Measurements from ENCODE around the gene MAD2L1BP. TPM values are rescaled to one million over a fixed set of nuclear protein-coding genes. Genes with fewer than 3 reads are reported as not detected.

Gene MAD2L1BP
- total and polyA plus RNA-seq, 2 of the 13 experiments (the other 11 are each of a cell fraction or from before 2014, with no cell fraction given): 54.2 to 55.5 TPM

DNA sequence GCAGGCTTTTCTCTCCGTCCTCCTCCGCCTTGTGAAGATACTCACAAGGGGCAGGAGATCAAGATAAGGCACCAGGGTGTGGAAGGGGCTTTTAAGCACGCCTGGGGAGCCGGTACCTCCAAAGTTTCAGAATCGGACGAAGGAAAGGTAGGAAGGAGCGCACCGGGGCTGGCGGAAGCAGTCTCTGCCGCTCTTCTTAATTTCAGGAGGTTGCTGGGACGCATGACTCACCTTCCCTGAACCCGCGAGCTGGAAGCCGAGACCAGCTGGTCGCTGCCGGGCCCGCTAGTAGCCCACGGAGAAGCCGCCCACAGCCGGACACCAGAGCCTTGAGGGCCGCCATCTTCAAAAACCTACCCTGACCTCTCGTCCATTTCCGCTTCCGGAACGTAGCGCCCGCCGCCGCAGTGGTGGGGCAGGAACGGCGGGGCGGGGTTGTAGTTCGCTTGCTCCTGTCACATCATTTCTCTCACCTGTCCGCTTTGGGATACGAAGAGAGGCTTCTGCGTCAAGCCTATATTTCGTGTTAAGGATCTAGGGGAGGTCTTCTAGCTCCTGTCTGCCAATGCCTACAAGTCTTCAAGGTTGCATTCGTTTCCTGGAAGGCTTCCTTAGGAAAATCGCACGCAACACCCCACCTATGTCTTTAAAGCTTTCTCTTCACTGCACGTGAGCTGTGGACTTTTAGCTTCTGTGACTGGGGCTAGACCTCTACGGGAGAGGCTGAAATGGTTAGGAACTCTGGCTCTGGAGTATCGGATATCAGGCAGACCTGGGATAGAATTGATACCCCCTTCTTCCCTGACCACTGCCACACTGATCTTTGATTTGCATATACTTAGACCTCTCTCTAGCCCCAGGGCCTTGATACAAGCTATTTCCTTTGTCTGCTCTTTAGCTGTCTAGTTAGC is 52.1 kb downstream of the MAD2L1BP start, which contains the start of gene MRPS18A (continued):
- TF ChIP-seq, protein P1, sequence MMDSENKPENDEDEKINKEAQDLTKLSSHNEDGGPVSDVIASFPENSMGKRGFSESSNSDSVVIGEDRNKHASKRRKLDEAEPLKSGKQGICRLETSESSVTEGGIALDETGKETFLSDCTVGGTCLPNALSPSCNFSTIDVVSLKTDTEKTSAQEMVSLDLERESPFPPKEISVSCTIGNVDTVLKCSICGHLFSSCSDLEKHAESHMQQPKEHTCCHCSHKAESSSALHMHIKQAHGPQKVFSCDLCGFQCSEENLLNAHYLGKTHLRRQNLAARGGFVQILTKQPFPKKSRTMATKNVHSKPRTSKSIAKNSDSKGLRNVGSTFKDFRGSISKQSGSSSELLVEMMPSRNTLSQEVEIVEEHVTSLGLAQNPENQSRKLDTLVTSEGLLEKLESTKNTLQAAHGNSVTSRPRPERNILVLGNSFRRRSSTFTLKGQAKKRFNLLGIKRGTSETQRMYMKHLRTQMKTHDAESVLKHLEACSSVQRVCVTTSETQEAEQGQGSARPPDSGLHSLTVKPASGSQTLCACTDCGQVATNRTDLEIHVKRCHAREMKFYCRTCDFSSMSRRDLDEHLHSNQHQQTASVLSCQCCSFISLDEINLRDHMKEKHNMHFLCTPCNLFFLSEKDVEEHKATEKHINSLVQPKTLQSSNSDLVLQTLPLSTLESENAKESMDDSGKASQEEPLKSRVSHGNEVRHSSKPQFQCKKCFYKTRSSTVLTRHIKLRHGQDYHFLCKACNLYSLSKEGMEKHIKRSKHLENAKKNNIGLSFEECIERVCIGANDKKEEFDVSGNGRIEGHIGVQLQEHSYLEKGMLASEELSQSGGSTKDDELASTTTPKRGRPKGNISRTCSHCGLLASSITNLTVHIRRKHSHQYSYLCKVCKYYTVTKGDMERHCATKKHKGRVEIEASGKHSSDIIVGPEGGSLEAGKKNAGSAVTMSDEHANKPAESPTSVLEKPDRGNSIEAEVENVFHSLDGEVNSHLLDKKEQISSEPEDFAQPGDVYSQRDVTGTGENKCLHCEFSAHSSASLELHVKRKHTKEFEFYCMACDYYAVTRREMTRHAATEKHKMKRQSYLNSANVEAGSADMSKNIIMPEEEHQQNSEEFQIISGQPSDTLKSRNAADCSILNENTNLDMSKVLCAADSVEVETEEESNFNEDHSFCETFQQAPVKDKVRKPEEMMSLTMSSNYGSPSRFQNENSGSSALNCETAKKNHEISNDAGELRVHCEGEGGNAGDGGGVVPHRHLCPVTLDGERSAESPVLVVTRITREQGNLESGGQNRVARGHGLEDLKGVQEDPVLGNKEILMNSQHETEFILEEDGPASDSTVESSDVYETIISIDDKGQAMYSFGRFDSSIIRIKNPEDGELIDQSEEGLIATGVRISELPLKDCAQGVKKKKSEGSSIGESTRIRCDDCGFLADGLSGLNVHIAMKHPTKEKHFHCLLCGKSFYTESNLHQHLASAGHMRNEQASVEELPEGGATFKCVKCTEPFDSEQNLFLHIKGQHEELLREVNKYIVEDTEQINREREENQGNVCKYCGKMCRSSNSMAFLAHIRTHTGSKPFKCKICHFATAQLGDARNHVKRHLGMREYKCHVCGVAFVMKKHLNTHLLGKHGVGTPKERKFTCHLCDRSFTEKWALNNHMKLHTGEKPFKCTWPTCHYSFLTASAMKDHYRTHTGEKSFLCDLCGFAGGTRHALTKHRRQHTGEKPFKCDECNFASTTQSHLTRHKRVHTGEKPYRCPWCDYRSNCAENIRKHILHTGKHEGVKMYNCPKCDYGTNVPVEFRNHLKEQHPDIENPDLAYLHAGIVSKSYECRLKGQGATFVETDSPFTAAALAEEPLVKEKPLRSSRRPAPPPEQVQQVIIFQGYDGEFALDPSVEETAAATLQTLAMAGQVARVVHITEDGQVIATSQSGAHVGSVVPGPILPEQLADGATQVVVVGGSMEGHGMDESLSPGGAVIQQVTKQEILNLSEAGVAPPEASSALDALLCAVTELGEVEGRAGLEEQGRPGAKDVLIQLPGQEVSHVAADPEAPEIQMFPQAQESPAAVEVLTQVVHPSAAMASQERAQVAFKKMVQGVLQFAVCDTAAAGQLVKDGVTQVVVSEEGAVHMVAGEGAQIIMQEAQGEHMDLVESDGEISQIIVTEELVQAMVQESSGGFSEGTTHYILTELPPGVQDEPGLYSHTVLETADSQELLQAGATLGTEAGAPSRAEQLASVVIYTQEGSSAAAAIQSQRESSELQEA (CRISPR knock-in tag; IDR thresholded peaks at IDR 0.05; ENCODE audit: not compliant biosample characterization): peak; percentile 73
- TF ChIP-seq, protein P2, sequence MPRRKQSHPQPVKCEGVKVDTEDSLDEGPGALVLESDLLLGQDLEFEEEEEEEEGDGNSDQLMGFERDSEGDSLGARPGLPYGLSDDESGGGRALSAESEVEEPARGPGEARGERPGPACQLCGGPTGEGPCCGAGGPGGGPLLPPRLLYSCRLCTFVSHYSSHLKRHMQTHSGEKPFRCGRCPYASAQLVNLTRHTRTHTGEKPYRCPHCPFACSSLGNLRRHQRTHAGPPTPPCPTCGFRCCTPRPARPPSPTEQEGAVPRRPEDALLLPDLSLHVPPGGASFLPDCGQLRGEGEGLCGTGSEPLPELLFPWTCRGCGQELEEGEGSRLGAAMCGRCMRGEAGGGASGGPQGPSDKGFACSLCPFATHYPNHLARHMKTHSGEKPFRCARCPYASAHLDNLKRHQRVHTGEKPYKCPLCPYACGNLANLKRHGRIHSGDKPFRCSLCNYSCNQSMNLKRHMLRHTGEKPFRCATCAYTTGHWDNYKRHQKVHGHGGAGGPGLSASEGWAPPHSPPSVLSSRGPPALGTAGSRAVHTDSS (CRISPR knock-in tag; conservative IDR thresholded peaks at IDR 0.05): no peak
- TF ChIP-seq KLF16 (CRISPR knock-in tag; IDR thresholded peaks at IDR 0.05): peak in 1 of 2 experiments; percentile 88; a peak in 2 of 4 replicates
- TF ChIP-seq NFE2L1 (CRISPR knock-in tag; IDR thresholded peaks at IDR 0.05; ENCODE audit: borderline replicate concordance): no peak
- TF ChIP-seq JUNB (CRISPR knock-in tag; IDR thresholded peaks at IDR 0.05; ENCODE audit: borderline replicate concordance): no peak
- no peak for TF ChIP-seq CC2D1A (CRISPR knock-in tag; IDR thresholded peaks at IDR 0.05)
- no peak for TF ChIP-seq KDM6A (CRISPR knock-in tag; IDR thresholded peaks at IDR 0.05; ENCODE audit: low read depth)
- TF ChIP-seq MEIS2 (CRISPR knock-in tag; IDR thresholded peaks at IDR 0.05): peak; percentile 44
- no peak for TF ChIP-seq NBN (conservative IDR thresholded peaks at IDR 0.05)
- TF ChIP-seq, protein P3, sequence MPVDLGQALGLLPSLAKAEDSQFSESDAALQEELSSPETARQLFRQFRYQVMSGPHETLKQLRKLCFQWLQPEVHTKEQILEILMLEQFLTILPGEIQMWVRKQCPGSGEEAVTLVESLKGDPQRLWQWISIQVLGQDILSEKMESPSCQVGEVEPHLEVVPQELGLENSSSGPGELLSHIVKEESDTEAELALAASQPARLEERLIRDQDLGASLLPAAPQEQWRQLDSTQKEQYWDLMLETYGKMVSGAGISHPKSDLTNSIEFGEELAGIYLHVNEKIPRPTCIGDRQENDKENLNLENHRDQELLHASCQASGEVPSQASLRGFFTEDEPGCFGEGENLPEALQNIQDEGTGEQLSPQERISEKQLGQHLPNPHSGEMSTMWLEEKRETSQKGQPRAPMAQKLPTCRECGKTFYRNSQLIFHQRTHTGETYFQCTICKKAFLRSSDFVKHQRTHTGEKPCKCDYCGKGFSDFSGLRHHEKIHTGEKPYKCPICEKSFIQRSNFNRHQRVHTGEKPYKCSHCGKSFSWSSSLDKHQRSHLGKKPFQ (CRISPR knock-in tag; IDR thresholded peaks at IDR 0.05; ENCODE audit: insufficient replicate concordance): peak; percentile 12
- peak; percentile 37; the same call in 1 of the 2 replicates for TF ChIP-seq NRL (CRISPR knock-in tag; IDR thresholded peaks at IDR 0.05; ENCODE audit: borderline replicate concordance)
- peak; percentile 36; the same call in 1 of the 2 replicates for TF ChIP-seq FOXA3 (CRISPR knock-in tag; IDR thresholded peaks at IDR 0.05)
- no peak for TF ChIP-seq HNRNPUL1 (IDR thresholded peaks at IDR 0.05; ENCODE audit: low read depth, low read length)
- TF ChIP-seq, protein P4, sequence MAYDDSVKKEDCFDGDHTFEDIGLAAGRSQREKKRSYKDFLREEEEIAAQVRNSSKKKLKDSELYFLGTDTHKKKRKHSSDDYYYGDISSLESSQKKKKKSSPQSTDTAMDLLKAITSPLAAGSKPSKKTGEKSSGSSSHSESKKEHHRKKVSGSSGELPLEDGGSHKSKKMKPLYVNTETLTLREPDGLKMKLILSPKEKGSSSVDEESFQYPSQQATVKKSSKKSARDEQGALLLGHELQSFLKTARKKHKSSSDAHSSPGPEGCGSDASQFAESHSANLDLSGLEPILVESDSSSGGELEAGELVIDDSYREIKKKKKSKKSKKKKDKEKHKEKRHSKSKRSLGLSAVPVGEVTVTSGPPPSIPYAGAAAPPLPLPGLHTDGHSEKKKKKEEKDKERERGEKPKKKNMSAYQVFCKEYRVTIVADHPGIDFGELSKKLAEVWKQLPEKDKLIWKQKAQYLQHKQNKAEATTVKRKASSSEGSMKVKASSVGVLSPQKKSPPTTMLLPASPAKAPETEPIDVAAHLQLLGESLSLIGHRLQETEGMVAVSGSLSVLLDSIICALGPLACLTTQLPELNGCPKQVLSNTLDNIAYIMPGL (CRISPR knock-in tag; IDR thresholded peaks at IDR 0.05; ENCODE audit: borderline replicate concordance in 1 of 2, low read depth in 1 of 2): peak; percentile 64 to 72
